GM19455 (cell line): ENCODE results near the gene OTX2.

Source experiments
- ATAC-seq: cut with Tn5 transposase; IDR thresholded peaks from one replicate; pipeline ENCODE4 v1.9.1; 2021; ENCODE audit not compliant: unreplicated experiment

Gene OTX2

DNA sequence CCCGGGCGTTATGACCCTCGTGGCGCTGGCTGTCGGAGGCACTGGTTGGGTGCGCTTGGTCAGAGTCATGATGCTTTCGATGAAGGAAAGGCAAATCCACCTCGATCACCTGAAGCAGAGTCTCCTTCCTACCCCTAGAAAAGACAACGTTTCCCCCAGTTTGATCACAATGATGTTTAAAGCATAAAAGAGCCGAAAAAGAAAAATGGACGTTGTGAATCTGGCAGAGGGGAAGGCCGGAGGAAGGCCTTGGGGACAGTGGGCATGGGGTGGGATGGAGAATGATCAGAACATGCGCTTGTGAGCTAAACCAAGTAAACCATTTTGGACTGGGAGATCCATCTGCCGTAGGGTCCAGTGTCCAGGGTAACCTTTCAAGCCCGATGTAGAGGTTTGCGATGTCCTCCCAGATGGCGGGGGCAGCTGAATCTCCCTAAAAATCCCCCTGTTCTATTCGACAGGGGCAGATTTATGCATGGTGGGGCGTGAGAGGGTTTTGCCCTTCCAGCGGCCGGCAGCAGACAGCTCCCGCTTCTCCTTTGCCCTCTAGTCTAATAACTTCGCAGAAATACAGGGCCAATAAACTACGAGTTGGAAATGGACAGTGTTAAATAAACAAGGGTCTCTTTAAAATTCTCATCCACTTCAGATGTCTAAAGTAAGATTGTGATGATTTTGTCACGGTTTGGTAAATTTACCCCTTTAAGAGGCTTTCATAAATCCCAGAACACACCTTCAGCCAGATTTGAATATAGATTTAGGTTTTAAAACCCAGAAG lies 2.3 kb upstream of the OTX2 start:
- ATAC-seq = no peak

DNA sequence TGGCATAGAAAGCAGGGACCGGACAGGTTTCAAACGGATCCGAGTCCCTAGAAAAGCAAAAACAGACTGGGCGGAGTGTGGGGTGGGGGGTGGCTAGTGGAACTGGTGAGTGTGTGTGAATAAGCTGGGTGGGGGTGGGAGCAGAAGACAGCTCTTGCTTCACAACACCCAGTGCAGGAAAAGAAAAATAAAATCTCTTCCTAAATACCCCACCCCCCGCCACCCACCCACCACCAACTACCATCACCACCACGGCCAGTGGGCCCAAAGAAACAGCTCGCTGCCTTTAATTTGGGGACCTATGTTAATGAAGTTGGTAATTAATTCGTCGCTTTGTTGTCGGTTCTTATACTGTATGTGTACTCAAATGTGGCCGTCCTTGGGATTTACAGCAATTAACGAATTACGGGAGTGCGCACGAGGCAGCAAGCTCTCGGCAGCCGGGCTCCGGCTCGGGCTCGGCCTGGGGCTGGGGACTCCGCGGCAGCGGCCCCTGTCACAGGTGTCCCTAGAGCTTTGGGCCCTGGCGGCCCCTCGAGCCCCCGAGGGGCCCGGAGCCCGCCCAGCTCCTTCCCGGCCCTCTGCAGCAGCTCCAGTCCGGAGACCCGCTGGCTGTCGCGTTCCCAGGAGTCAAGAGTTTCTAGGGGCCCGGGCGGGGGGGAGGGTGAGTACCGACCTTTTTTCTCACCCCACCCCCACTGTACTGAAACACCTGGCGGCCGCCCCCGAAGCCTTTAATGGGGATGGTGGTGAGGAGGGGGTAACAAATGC lies 1.5 kb upstream of the OTX2 start:
- ATAC-seq = no peak

DNA sequence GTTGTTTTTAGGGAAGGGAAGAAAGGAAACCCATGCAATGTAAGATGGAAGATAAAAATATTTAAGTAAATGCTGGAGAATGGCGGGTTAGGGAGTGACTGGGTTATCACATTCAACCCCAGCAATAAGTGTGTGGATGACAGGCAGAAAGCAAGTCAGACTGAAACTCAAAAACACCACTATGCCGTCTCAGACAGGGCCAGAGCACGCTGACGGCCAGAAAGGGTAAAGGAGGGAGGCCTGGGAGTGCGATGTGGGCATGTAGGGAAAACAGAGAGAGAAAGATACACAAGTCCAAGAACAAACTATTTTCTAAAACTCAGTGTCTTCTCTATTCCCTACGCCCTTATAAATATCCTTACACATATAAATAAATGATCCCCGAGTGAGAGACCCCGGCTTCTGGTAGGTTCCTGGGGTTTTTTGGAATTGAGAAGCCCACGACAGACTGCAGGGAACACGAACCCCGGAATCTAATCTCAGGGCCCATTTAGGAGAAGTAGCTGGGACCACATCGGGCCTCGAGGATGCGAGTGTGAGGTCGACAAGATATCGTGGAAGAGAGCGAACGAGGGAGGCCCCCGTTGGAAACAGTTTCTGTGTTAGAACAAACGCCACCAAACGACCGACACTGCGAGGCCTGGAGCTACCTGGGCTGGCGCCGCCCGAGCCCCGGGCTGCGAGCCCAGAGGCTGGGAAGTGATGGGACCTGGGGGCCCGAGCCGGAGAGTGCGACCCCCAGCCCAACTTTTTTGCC lies 735 bp upstream of the OTX2 start:
- no peak for ATAC-seq

DNA sequence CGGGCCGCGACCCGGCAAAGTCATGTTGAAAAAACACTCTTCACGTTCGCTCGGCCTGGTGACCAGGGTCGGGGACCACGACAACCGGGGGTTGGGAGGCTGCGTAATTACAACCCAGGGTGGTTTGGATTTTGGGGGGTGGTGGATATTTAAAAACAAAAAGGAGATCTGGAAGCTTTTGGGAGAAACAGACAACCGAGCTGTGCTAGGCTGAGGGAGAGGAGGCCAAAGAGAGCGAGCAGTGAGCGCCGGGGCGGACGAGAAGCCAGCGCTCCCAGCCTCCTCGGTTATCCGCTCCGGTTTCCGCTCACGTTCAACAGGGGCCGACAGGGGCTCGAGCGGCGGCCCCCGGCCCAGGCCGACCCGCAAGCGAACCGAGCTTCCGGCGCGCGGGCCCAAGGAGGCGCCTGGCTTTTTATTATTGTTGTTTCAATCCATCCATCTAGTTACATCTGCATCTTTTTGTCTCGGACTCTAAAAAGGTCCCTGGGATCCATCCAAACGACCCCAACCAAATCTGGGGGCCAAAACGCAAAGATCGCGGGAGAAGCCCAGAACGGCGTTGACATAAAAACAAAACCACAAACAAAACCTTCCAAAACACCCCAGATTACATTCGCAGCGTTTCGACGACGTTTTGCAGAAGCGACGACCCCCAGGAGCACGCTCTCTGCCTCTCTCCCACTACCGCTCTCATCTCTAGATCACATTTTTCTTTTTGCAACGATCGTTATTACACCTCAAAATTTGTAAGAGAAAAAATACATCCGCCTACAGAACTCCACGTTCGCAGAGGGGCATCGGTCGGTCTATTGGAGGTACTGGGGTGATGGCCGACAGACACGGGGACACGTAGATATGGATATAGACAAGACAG lies 771 bp downstream of the OTX2 start:
- ATAC-seq = no peak

DNA sequence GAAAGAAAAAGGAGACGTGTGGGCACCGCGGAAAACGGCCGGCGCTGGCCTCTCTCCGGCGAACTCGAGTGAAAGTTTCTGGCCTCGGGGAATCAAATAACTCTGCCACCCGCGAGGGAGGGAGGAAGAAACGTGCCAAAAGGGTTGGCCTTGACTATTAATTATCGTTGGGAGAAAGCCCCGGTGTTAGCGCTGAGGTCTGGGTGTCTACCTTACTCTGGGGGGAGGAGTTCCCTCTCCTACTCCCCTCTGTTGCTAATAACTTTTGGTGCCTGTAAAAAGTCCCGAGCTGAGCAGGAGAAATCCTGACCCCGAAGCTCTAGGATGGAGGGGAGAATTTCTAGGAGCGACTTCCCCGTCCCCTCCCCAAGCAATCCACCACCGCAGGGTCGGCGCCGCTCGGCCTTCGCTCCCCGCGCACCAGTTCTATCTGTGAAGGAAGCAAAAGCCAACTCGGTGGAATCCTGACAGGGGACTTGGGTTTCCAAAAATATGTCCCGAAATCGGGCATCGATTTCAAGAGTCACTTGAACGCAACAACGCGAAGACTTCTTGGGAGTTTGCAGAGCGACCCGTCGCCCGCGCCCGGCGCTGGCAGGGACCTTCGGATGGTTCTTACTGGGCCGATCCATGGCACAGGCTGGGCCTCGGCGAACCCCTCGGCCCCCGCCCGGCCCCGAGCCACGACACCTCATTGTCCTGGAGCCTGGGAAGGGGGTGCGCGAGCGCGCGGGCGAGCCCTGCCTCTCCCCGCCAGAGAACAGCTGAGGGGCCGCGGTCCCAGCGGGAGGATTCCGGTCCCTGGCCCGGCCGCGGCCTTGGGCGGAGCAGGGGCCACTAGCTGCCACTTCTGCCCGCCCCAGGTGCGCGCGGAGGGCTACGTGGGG lies 1.7 kb downstream of the OTX2 start:
- ATAC-seq = no peak

DNA sequence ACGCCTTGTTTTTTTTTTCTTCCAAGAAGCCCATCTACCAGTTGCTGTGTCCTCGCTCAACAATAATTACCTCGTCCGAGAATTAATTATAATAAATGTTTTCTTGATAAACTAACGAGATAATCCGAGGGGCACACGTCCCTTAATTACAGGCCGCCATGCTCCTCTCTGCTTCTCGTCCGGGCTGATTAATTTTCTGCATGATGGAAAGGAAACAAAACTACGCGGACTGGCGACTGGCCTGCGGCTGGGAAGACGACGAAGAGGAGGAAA lies 2.2 kb downstream of the OTX2 start:
- ATAC-seq = no peak

DNA sequence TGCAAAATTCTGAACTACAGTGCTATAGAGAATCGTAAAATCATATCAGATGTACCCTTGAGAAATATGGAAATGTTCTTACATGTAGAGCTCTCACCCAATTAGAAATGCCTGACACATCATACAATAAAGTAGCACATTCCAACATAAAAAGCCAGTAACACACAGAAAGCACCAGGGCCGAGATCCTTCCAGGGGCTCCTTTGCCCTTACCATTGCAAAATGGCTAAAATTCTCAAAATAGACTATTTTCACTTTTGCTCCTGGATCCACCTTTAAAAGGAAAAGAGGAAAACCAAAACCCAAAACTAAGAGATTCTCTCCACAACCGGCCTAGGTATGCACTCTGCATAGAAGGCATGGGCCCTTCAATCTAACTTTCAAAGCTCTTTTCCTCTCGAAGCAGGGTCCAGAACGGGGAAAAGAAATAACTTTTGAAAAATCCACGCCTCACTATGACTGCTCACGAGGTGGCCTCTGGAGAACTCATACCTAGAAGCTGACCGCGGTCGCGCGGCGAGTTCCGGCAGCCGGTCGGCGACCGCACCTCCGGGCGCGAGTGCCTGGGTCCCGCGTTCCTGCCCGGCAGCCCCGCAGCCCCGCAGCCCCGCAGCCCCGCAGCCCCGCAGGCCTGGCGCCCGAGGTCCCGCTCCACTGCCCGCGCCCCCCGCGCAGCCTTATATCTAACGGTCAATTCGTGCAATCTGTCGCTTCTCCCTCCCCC lies 2.7 kb downstream of the OTX2 start:
- ATAC-seq = no peak

DNA sequence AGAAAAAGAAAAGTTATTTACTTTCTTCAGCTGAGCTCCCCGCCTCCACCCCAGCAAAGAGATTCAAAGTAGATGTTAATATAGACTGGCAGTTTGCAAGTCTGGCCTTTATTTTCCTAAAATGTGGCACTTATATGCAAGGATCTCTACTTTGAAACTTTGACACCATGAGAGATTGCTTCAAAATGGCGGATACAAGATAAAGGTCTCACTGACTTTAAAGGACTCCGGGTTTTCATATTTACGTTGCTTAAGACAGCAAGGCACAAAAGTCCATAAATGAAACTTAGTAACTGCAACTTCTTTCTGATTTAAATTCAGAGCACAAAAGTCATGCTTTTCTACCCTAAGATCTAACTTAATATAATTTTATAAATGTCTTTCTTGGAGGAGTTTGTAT lies 3.5 kb downstream of the OTX2 start:
- ATAC-seq = no peak

DNA sequence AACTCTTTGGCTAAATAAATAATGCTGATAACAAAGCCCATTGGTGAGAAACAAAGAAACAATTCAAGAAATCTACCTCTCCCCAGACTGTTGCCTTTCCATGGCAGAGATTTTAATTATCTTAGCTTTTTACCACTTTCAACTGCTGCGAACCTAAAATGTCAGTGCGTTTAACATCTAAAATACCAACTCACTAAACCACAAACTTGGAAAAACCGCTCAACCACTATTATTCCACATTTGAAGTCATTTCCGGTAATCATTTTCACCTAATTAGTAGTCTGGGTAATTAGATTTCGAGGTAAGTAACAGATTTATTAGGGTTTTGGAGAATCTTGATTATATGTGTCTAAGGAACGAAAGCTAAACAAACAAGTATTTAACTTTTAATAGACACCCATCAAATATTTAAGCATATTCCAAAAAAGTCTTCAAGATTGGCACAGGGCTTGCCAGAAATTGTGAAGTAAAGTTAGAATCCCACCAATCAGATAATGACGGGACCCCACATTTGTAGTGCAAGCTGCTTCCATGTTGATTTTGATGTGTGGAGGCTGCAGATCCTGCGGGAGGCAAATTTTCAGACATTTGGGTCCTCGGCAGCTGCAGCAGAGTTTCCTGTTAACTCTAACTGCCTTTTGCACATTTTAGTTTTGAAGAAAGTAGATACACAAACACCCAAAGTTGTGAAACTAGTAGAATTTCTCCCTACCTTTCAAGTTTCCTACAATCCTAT lies 4.1 kb downstream of the OTX2 start:
- ATAC-seq = no peak

DNA sequence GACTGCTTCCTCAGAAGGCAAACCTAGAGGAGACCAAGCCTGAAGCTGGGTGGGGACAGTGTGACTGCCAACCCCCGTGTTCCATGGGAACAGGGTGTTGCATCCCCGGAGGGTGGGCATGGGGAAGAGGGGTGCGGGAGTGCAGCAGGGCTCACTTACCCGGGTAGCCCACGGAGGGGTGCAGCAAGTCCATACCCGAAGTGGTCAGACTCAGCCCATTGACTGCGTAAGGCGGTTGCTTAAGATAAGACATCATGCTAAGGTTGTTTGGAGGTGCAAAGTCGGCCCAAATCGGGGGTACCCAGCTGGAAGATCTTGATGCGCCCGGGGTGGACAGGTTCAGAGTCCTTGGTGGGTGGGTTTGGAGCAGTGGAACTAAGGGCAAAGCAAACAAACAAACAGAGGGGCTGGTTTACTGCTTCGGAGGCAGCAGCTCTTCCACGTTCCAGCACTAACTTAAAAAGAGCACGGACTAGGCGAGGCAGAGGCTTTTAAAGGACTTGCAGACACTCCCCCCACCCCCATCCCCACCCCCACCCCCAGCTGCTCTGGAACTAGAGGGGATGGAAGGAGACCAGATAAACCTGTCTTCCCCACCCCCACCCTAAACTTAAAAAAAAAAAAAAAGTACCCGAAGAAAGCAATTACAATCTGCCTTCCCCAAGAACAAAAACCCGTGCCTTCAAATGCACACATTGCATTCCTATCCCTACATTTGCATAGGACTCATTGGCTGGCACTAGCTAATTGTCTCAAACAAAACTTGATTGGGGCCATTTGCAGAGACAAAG lies 4.9 kb downstream of the OTX2 start:
- ATAC-seq = no peak

DNA sequence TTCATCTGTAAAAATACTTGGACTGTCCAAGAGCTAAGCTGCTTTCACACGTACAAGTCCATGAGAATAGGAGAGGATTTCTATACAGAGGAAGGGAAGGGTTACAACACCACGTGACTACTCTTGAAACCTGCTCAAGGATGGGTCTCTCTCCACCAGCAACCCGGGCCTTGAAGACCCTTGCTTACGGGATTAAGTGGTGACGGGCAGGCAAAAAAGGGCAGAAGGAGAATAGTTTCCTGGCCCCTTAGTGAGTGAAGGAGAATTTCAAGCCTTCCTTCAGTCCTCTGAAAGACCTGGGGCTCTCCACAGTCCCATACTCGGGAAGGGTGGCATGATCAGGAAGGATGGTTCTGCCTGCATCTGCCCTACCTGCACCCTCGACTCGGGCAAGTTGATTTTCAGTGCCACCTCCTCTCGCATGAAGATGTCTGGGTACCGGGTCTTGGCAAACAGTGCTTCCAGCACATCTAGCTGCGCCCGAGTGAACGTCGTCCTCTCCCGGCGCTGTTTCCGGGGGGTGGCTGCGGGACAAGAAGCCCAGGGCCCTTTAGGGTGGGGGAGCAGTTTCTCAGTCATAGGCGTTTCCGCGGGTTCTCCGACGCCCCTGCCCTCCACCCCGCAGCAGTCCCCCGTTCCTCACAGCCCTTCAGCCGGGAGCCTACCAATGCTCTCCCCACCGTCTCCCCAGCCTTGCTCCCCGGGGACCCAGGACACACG lies 6.3 kb downstream of the OTX2 start:
- no peak for ATAC-seq

DNA sequence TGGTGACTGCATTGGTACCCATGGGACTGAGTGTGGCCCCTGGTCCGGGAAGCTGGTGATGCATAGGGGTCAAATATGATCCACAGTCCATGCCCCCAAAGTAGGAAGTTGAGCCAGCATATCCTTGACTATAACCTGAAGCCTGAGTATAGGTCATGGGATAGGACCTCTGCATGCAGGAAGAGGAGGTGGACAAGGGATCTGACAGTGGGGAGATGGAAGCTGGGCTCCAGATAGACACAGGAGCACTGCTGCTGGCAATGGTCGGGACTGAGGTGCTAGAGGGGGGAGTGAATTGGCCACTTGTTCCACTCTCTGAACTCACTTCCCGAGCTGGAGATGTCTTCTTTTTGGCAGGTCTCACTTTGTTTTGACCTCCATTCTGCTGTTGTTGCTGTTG lies 8.4 kb downstream of the OTX2 start:
- no peak for ATAC-seq

DNA sequence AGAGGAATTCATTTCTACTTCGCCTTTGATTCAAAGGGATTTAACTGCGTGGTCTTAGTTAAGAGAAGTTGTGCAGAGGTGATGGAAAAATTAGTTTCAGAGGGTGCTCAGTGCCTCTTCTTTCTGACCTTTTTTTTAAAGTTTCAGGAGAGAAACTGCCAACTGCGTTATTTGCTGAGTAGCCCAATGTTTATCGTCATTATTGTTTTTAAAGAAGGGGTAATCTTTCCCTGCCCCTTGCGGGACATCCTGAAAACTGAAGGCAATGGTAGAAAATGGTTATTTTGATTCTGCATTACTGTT lies 11.0 kb downstream of the OTX2 start:
- ATAC-seq = no peak

DNA sequence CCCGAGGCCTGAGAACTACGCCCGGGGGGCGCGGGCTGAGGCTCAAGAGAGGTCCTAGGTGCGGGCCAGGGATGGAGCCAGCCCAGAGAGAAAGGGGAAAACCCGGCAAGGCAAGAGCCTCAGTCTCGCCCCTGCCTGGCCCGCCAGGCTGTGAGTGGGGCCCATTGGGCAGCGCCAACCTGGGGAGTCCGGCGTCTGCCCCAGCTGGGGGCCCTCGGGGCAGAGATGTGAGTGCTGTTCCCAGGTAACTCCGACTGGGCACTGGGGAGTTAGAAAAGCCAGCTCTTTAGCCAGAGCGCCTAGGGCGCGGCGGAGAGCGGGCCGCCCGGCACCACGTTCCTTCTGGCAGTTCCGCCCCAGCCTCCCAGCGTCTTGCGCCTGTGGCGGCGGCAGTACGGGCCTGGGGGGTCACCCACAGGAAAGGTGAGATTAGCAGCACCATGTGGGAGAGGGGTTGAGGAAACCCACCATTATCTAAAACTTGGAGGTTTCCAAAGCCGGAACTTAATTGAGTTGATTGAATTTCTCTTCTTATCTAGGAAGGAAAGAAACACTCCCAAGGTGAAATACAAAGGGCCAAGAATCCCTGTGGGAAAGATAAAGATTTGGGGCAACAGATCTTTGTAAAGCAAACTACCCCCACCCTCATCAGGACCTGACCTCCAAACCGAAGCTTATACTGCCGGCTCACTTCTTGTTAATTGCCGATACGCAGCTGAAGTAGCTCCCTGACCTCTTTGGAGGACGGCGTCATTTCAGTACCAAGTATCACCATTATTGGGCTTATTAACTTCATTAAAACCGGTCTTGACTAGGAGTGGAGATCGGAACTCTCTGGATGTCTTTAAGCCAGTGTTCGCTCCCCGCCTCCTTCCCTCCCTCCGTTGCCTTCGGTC lies 11.6 kb downstream of the OTX2 start:
- ATAC-seq = no peak

DNA sequence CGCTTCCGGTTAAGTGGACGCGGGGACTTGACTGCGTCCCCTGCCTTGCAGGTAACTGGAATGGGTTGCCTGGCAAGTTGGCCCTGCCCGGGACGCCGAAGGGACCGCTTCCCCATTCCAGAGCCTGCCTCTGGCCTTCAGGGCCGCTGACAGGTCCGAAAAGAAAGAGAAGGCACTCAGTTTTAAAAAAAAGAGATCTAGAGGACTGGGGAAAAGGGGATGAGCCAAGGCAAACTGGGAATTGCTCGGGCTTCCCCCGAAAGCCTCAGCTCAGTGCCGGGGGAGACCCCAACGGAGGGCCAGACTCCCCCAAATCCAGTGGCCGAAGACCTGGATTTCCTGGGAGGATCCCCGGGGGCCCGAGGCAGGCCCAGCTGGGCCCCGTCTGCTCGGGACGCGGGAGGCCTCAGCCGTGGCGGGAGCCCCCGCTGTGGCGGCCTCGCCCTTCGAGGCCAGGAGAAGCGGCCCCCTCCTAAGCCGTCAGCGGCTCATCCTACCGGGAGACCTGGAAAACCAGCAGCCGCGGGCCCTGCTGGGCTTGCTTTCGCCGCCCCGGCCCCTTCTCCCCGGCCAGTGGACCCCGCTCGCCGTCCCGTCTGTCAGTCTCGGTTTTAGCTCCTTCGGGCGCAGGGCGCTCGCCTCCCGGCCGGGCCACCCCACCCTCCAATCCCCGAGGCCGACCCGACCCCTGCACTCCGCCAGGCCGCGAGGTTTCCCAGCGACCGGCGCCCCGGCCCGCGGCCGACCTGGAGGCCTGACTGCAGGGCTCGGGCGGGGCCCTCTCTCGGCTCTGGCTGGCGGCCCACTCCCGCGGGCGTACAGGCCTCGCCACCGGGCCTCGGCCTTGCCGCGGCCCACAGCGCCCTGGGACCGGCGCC lies 12.5 kb downstream of the OTX2 start:
- ATAC-seq = no peak
